HG03457 (cell line): ENCODE results near the gene TBX5.

ENCODE experiments used
- ATAC-seq: cut with Tn5 transposase; IDR thresholded peaks from one replicate; pipeline ENCODE4 v1.9.1; 2021; ENCODE audit warnings: moderate number of reproducible peaks; ENCODE audit not compliant: unreplicated experiment

The TBX5 gene

DNA sequence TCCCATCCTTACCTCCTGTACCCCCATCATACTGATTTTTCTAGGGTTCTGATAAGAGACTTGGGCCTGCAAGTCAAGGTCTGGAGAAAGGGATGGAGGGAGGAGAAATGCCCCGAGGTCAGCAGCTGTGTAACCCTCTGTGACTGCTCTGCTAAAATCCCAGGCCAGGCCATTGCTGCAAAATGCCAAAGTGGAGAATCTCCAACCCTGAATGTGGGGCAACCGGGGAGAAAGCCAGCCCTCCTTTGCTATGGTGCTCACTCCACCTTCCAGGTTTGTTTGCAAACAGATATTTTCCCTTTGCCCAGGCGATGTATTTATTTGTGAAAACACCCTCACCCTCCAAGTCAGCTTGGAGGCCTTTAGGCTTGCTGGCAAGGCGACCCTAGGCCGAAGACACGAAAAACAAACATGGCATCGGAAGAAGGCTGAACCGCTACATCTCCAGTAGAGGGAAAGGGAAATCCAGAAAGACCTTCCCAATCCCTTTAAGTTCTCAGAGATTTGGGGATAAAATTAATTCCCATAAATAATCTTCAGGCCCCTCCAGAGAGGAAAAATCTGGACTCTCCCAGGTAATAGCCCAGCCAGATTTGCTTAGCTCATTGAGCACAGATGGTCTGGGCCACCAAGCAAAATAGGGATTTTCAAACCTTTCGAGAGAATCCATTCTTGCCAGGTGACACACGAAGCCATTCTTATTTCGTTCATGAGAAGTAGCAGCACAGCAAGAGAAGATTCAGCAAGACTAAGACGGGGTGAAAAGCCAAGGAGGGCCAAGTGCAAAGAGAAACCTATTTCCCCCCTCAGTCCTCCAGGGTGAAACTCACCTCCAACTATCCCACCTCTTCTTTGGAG is 1.3 kb upstream of the TBX5 start:
- ATAC-seq: no peak

GRCh38 chr12:114406316-114406983 is 506 bp upstream of the TBX5 start:
- no peak for ATAC-seq

DNA sequence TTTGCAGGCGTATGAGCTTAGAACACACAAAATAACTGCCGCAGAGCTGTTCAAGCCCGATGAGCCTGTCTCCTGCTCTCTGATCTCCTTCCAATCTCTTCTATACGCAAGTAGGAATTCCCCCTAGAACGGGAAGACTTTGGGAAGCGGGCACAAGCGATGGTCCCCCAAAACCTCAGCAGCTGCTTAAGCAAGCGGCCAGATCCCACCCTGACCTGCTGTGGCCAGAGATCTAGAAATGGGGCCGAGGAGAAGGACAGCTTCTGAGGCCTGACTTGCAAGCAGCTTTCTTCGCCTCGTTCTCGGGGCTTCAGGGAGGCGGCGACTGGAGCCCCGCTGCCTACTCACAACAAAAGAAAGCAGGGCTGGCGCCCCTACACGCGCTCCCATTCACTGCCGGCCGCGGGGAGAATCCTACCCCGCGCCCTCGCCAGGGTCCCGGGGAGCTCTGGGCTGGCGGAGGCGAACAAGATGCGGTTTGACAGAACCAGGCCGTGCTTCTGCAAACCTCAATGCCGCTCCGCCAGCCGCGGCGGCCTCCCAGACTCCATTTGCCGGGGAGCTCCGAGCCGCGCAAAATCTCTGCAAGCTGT is 922 bp downstream of the TBX5 start:
- ATAC-seq: no peak

GRCh38 chr12:114404083-114404925 is 1.6 kb downstream of the TBX5 start:
- ATAC-seq: no peak

GRCh38 chr12:114403690-114404066 is 2.3 kb downstream of the TBX5 start:
- ATAC-seq: no peak

GRCh38 chr12:114403011-114403689 is 2.8 kb downstream of the TBX5 start:
- ATAC-seq: no peak

GRCh38 chr12:114402084-114402717 is 3.7 kb downstream of the TBX5 start:
- ATAC-seq: no peak

DNA sequence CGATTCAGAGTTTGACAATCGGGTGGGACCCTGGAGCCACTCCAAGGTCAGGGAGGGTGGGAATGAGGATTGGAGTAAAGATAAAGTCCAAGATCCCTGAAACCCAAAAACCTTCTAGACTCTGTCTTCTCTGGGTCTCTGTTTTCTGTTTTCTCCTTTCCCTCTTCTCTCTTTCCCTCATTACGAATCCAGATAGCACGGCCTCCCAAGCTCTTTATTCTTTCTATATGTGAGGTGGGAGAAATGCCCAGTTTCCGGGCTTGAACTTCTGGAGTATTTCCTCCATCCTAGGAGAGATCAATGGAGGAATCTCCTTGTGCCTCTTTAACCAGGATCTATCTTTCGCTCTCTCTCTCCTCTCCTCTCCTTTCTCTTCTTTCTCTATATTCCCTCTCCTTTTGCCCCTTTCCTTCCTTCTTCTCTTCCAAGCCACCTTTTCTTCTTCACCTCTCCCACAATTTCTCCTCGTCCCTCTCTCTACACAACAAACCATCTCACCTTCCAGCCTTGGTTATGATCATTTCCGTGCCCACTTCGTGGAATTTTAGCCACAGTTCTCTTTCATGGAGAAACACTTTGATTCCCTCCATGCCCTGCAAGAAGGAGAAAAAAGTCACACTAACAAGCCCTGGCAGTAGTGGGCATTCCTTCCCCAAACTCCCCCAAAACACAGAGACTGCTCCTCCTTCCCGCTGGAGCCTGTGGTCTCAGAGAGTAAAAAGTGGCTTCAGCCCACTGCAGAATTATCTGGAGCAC is 4.4 kb downstream of the TBX5 start:
- ATAC-seq: no peak

GRCh38 chr12:114400925-114401324 is 5.0 kb downstream of the TBX5 start:
- ATAC-seq: no peak

DNA sequence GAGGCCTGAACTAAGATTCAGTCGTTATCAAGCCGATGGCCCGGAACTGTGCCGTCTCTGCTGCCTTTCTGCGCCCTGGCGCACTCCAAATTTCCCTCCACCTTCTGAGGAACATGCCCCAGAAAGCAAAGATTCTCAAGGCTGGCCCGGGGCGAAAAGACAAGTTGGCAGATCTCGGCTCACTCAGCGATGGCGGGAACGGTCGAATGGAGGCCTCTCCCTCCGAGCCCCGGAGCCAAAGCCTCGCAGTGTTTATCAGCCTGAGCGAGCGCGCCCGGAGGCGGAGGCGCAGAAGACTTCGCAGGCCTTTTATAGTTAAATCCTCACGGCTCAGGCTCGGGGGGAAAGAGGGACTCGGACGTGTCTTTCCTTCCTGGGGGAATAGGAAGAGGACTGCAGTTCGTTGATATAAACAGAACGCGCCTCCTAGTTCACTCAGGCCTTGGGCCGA is 5.6 kb downstream of the TBX5 start:
- ATAC-seq: no peak

DNA sequence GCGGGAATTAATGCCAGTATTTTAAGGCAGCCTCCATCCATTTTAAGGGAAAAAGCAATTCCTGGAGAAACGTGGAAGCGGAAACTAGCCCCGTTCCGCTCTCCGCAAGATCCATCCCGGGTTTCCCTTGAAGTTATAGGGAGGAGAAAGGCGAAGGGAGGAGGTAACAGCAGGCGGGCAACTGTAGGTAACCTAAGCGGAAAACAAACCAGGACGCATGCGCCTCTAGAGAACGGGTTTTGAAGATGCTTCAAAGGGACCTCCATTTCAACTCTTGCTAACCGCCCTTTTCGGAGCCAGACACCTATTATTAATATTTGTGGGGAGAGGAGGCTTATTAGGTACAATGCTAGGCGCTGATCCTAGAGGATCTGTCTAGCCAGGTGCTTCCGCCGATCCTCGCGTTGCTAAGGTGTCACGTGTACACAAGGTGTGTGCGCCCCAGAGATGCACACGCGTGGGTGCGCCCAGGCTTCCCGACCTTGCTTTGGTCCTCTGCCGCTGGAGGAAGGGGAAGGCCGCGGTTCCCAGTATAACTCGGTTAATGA is 6.2 kb downstream of the TBX5 start:
- no peak for ATAC-seq

- ATAC-seq: no peak
Measured at GRCh38 chr12:114397978-114398881, 7.7 kb downstream of the TBX5 start.

- ATAC-seq: no peak
Measured at GRCh38 chr12:114396869-114397719, 8.8 kb downstream of the TBX5 start.

DNA sequence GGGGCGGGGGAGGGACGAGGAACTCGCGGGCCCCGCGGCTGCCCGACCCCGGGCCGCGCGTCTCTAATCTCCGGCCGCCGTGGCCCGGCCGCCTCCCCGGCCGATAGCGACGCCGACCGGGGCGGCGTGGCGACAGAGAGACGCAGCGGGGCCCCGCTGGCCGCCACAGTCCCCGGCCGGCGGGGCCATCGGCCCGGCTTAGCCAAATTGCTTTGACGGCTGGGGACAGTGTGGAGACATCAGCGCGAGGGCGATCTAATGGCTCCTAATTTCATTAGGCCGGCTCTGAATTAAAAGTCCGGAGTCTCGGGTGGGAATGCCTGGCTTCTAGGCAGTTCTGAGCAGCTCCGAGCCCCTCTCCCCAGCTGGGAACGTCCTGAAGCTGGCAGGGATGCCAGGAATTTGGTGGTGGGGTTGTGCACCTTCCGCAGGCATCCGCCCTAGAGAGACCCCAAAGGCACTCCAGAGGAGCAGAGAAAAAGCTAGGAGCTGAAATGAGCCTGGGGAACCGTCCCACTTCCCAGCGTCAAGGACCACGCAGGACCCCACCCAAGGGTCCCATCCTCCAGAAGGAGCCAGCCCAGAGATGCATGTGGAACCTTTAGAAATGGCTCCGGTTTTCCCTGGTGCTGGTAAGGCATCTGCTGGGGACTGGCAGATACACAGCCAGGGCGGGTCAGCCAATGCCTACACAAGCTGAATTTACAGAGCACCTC is 9.6 kb downstream of the TBX5 start:
- ATAC-seq: no peak

DNA sequence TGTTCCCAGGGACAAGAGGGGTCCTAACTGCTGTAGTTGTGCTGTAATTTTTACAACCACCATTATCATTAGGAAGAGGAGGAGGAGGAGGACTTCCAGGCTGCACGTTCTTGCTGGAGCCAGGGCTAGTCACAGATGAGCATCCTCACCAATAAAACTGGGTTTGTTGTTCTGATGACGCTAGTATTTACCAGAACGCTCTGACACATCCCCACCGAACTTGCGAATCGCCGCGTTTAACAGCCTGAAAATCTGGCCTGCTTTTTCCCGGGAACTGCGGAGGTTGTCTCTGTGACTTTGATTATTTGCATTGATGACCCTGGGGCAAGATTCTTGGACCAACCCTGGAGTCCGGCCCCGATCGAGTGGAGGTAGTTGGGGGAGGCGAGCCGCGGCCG is 10.2 kb downstream of the TBX5 start:
- ATAC-seq: no peak

- ATAC-seq: no peak
Measured at GRCh38 chr12:114395233-114395632, 10.7 kb downstream of the TBX5 start.
